ENCODE results near the gene NSG1. TPM values are rescaled to one million over a fixed set of nuclear protein-coding genes. Genes with fewer than 3 reads are reported as not detected.

The NSG1 gene
- total RNA-seq, 3 donors from 2014 or later (not counting 1 experiment from before 2014, with no cell fraction given) = 1.2 to 5.8 TPM; not detected in 1

DNA sequence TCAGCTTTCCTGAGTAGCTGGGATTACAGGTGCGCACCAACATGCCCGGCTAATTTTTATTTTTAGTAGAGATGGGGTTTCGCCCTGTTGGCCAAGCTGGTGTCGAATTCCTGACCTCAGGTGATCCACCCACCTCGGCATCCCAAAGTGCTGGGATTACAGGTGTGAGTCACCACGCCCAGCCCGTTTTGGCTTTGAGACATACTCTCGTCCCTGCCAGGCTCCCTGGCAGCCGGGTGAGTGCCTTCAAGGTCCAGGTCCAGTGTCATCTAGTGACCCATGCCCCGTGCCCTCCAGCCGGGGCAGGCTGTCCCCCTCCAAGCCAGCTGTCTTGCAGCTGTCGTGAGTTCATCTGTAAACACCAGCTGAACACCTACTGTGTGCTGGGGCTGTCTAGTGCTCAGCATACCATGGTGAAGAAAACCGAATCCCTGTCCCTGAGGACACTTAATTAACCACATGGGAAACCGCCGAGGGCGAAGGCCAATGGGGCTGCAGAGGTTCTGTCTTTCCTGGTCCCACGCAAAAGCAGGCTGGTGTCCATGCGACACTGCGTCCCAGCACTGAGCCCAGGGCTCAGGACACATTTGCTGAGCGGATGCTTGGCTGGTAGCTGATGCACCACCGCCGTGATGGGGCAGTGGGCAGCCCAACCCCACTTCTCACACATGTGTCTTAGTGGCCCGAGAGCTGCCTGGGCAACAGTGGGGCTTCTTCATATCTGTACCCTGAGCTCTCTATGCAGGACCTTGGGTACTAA is 21.9 kb downstream of the NSG1 start:
- DNase-seq = no peak
- H3K9me3 ChIP-seq (ENCODE audit: control insufficient read depth, insufficient read depth, low read length) = no peaks in the 10 kb centered on the region
- H3K36me3 ChIP-seq (ENCODE audit: control insufficient read depth, insufficient read depth, low read length) = no peaks in the 10 kb centered on the region
- H3K27me3 Mint-ChIP-seq (ENCODE audit: low read depth in 2 of 2) = no peaks in the 10 kb centered on the region
- H3K27ac Mint-ChIP-seq = no peak overlapping the region
- TF ChIP-seq, protein P1, sequence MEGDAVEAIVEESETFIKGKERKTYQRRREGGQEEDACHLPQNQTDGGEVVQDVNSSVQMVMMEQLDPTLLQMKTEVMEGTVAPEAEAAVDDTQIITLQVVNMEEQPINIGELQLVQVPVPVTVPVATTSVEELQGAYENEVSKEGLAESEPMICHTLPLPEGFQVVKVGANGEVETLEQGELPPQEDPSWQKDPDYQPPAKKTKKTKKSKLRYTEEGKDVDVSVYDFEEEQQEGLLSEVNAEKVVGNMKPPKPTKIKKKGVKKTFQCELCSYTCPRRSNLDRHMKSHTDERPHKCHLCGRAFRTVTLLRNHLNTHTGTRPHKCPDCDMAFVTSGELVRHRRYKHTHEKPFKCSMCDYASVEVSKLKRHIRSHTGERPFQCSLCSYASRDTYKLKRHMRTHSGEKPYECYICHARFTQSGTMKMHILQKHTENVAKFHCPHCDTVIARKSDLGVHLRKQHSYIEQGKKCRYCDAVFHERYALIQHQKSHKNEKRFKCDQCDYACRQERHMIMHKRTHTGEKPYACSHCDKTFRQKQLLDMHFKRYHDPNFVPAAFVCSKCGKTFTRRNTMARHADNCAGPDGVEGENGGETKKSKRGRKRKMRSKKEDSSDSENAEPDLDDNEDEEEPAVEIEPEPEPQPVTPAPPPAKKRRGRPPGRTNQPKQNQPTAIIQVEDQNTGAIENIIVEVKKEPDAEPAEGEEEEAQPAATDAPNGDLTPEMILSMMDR (IDR thresholded peaks at IDR 0.05) = no peak
- no peak overlapping the region for H3K27ac ChIP-seq (ENCODE audit: low read length)
- no peaks in the 10 kb centered on the region for H3K4me1 ChIP-seq (ENCODE audit: control insufficient read depth, insufficient read depth, low read length)
- no peak for ATAC-seq
- H3K4me1 Mint-ChIP-seq = no peaks in the 10 kb centered on the region
- no peaks in the 10 kb centered on the region for H3K9me3 Mint-ChIP-seq
- no peaks in the 10 kb centered on the region for H3K27me3 ChIP-seq (ENCODE audit: control insufficient read depth, insufficient read depth, low read length)
- no peak overlapping the region for H3K4me3 ChIP-seq (ENCODE audit: low read length)
- intact Hi-C loops (cut with micrococcal nuclease) = no loop called here
- 85% methylated on average over 22 of the region's 23 CpGs for WGBS (ENCODE audit: insufficient coverage)
- no peaks in the 10 kb centered on the region for H3K36me3 Mint-ChIP-seq
- H3K4me3 Mint-ChIP-seq = no peak overlapping the region

DNA sequence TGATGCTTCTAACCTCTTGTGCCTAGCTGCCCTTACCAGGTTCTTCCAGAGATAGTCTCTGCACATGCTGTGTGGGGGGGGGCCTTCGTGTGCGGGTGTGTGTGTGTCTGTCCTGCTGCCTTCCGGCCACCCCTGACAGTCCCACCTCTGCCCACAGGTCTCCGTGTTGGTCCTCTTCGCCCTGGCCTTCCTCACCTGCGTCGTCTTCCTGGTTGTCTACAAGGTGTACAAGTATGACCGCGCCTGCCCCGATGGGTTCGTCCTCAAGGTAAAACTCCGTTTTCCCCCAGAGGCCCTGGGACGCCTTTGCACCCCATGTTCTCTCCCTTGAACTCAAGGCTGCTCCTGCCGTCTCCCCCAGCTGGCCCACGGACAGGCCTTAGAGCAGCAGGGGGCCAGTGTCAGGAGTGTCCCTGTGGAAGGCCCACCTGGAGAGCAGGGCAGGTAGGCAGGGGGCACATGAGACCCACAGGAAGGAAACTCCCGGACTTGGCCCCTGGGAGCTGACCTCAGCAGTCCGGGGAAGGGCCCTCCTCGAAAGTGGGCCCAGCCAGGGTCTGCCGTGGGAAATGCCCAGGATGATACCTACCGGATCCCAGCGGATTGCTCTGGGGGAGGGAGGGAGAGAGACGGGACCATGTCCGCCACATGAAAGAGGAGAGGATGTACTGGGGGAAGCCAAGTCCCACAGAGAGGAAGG is 22.7 kb downstream of the NSG1 start:
- ATAC-seq (no peak), DNase-seq (no peak)
- 92% methylated on average over 23 of the region's 23 CpGs for WGBS (ENCODE audit: insufficient coverage)
- H3K36me3 ChIP-seq (ENCODE audit: control insufficient read depth, insufficient read depth, low read length) = no peaks in the 10 kb centered on the region
- Mint-ChIP-seq H3K27ac (no peak overlapping the region), H3K36me3 (no peaks in the 10 kb centered on the region), H3K4me3 (no peak overlapping the region), H3K9me3 (no peaks in the 10 kb centered on the region), H3K4me1 (no peaks in the 10 kb centered on the region), H3K27me3 (ENCODE audit: low read depth in 2 of 2) (no peaks in the 10 kb centered on the region)
- H3K4me1 ChIP-seq (ENCODE audit: control insufficient read depth, insufficient read depth, low read length) = no peaks in the 10 kb centered on the region
- intact Hi-C loops (cut with micrococcal nuclease) = no loop called here
- no peak overlapping the region for H3K27ac ChIP-seq (ENCODE audit: low read length)
- no peaks in the 10 kb centered on the region for H3K9me3 ChIP-seq (ENCODE audit: control insufficient read depth, insufficient read depth, low read length)
- H3K4me3 ChIP-seq (ENCODE audit: low read length) = no peak overlapping the region
- no peaks in the 10 kb centered on the region for H3K27me3 ChIP-seq (ENCODE audit: control insufficient read depth, insufficient read depth, low read length)
- TF ChIP-seq, protein P1 (IDR thresholded peaks at IDR 0.05) = no peak

DNA sequence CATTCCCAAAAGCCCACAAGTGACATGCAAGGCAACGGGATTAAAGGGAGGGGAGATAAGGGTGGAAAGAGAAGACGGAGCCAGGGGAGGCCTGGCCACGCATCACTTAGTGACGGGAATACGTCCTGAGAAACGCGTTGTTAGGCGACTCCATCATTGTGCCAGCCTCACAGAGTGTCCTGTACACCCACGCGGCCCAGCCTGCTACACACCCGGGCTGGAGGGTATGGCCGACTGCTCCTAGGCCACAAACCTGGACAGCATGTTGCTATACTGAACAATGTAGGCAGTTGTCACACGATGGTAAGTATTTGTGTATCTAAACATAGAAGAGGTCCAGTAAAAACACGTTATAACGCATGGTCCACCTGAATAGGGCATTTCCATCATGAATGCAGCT is 23.4 kb downstream of the NSG1 start:
- Mint-ChIP-seq H3K27me3 (ENCODE audit: low read depth in 2 of 2) (no peaks in the 10 kb centered on the region), H3K9me3 (no peaks in the 10 kb centered on the region), H3K4me1 (no peaks in the 10 kb centered on the region), H3K36me3 (no peaks in the 10 kb centered on the region), H3K27ac (no peak overlapping the region), H3K4me3 (no peak overlapping the region)
- TF ChIP-seq, protein P1 (IDR thresholded peaks at IDR 0.05) = no peak
- WGBS (ENCODE audit: insufficient coverage) = 93% methylated on average over 15 of the region's 15 CpGs
- Histone ChIP-seq H3K9me3 (ENCODE audit: control insufficient read depth, insufficient read depth, low read length) (no peaks in the 10 kb centered on the region), H3K36me3 (ENCODE audit: control insufficient read depth, insufficient read depth, low read length) (no peaks in the 10 kb centered on the region), H3K4me1 (ENCODE audit: control insufficient read depth, insufficient read depth, low read length) (no peaks in the 10 kb centered on the region), H3K27ac (ENCODE audit: low read length) (no peak overlapping the region), H3K4me3 (ENCODE audit: low read length) (no peak overlapping the region), H3K27me3 (ENCODE audit: control insufficient read depth, insufficient read depth, low read length) (no peaks in the 10 kb centered on the region)
- intact Hi-C loops (cut with micrococcal nuclease) = no loop called here
- no peak for ATAC-seq
- DNase-seq = no peak
